Sigmoid colon (tissue), 4 donors: Measurements from ENCODE around the gene TRAF7.
"Not testable (repeated sequence)": the region's sequence is repeated elsewhere in the genome, so short reads cannot be mapped to it uniquely, and the experiment has no call there.

Experiments
- EP300 ChIP-seq, 4 donors: sonication (generic); formaldehyde crosslinking; IDR thresholded peaks; one replicate each; pipeline ENCODE4 v1.6.1; 2017; ENCODE audit warnings: antibody characterized with exemption in 4 of 4
- POLR2A ChIP-seq, 2 donors: fragments of 450-650 bp; IDR thresholded peaks; one replicate each; pipeline ENCODE4 v1.6.1; 2016; ENCODE audit warnings: antibody characterized with exemption in 2 of 2, mild to moderate bottlenecking in 2 of 2, moderate library complexity in 2 of 2
- TF ChIP-seq, protein P1 (sequence below), 4 experiments: fragments of 450-650 bp in 3 of 4; fragments of 200-600 bp in 1 of 4; IDR thresholded peaks; one replicate each; pipeline ENCODE4 v1.5.1; 2016 to 2019; ENCODE audit warnings: antibody characterized with exemption in 4 of 4, mild to moderate bottlenecking in 3 of 4, moderate library complexity in 2 of 4

DNA sequence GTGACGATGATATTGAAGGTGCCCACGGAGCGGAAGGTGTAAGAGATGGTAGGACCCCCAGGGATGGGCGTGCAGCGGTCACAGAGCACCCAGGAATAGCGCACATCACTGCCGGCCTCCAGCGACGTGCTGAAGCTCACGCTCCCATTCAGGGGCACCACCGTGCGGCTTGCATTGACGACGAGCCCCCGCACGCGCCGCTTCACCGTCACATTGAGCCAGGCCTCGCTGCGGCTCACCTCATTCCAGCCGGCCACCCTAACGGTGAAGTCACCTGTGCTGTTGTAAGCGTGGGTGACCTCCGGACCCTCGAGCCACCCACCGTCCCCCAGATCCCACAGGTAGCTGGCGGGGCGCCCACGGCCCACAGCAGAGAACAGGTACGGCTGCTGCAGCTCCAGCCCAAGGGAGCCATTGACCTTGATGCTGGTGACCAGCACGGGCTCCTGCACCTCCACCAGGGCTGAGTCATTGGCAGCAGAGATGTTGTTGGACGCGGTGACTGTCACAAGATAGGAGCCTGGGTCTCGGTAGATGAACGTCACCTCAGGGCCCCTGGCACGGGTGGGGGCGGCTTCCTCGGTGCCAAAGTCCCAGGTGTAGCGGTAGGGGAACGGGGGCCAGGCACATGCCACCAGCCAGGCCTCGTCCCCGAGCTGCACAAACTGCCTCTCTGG, 45.1 kb upstream of the TRAF7 start:
- TF ChIP-seq, protein P1, sequence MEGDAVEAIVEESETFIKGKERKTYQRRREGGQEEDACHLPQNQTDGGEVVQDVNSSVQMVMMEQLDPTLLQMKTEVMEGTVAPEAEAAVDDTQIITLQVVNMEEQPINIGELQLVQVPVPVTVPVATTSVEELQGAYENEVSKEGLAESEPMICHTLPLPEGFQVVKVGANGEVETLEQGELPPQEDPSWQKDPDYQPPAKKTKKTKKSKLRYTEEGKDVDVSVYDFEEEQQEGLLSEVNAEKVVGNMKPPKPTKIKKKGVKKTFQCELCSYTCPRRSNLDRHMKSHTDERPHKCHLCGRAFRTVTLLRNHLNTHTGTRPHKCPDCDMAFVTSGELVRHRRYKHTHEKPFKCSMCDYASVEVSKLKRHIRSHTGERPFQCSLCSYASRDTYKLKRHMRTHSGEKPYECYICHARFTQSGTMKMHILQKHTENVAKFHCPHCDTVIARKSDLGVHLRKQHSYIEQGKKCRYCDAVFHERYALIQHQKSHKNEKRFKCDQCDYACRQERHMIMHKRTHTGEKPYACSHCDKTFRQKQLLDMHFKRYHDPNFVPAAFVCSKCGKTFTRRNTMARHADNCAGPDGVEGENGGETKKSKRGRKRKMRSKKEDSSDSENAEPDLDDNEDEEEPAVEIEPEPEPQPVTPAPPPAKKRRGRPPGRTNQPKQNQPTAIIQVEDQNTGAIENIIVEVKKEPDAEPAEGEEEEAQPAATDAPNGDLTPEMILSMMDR (IDR thresholded peaks at IDR 0.05): not testable (repeated sequence)
- TF ChIP-seq POLR2A, EP300 (IDR thresholded peaks at IDR 0.05): not testable (repeated sequence)
